NCI-H524 treated with DMSO at 0.1 percent for 48 hours (cell line): ENCODE measurements around the gene IPCEF1.
"Not testable (repeated sequence)": the region's sequence is repeated elsewhere in the genome, so short reads cannot be mapped to it uniquely, and the experiment has no call there.

ENCODE experiments used
- DNase-seq: peaks from one replicate; lab custom pipeline; 2025; lab: John Stamatoyannopoulos, UW

Gene IPCEF1

GRCh38 chr6:154219250-154219649 is 137.4 kb downstream of the IPCEF1 start:
- no peak for DNase-seq

- DNase-seq, result no peak
Measured at GRCh38 chr6:154218787-154219186, 137.8 kb downstream of the IPCEF1 start.

- DNase-seq, result no peak
Measured at GRCh38 chr6:154218301-154218700, 138.3 kb downstream of the IPCEF1 start.

GRCh38 chr6:154213782-154214181 is 142.8 kb downstream of the IPCEF1 start:
- DNase-seq, result no peak

- DNase-seq, result no peak
Measured at GRCh38 chr6:154210678-154211077, 145.9 kb downstream of the IPCEF1 start.

GRCh38 chr6:154209555-154209954 is 147.0 kb downstream of the IPCEF1 start:
- DNase-seq, result no peak

- no peak for DNase-seq
Measured at GRCh38 chr6:154206996-154207395, 149.6 kb downstream of the IPCEF1 start.

GRCh38 chr6:154206141-154206540 is 150.5 kb downstream of the IPCEF1 start:
- no peak for DNase-seq

- DNase-seq, result no peak
Measured at GRCh38 chr6:154202958-154203357, 153.6 kb downstream of the IPCEF1 start.

GRCh38 chr6:154202339-154202738 is 154.3 kb downstream of the IPCEF1 start:
- no peak for DNase-seq

GRCh38 chr6:154201688-154202087 is 154.9 kb downstream of the IPCEF1 start:
- DNase-seq, result not testable (repeated sequence)

GRCh38 chr6:154197196-154197860 is 159.3 kb downstream of the IPCEF1 start:
- no peak for DNase-seq

- no peak for DNase-seq
Measured at GRCh38 chr6:154196333-154196885, 160.2 kb downstream of the IPCEF1 start.

GRCh38 chr6:154187714-154188113 is 168.9 kb downstream of the IPCEF1 start:
- DNase-seq, result no peak

GRCh38 chr6:154187203-154187602 is 169.4 kb downstream of the IPCEF1 start:
- no peak for DNase-seq

GRCh38 chr6:154179434-154179833 is 177.2 kb downstream of the IPCEF1 start:
- DNase-seq, result no peak

GRCh38 chr6:154172393-154172792 is 184.2 kb downstream of the IPCEF1 start:
- DNase-seq, result not testable (repeated sequence)

GRCh38 chr6:154170106-154170505 is 186.5 kb downstream of the IPCEF1 start:
- DNase-seq, result no peak

- DNase-seq, result no peak
Measured at GRCh38 chr6:154169193-154169847, 187.3 kb downstream of the IPCEF1 start.

GRCh38 chr6:154167126-154167525 is 189.5 kb downstream of the IPCEF1 start:
- DNase-seq, result no peak

GRCh38 chr6:154166140-154166539 is 190.5 kb downstream of the IPCEF1 start:
- DNase-seq, result no peak

GRCh38 chr6:154165478-154165877 is 191.1 kb downstream of the IPCEF1 start:
- DNase-seq, result no peak

GRCh38 chr6:154164397-154164796 is 192.2 kb downstream of the IPCEF1 start:
- no peak for DNase-seq
